Right kidney (tissue), 1 donor: ENCODE data around the gene FOXD4L1.
"Not testable (repeated sequence)": the region's sequence is repeated elsewhere in the genome, so short reads cannot be mapped to it uniquely, and the experiment has no call there.

ENCODE experiments used
- DNase-seq: peaks from one replicate; pipeline ENCODE4 v3.0.0-alpha.2; 2016

FOXD4L1 gene

GRCh38 chr2:113524986-113525385, 26.5 kb downstream of the FOXD4L1 start:
- DNase-seq = not testable (repeated sequence)

GRCh38 chr2:113527350-113528045, 29.0 kb downstream of the FOXD4L1 start:
- not testable (repeated sequence) for DNase-seq

- not testable (repeated sequence) for DNase-seq
Observed at GRCh38 chr2:113528126-113528525, 29.7 kb downstream of the FOXD4L1 start.

- DNase-seq = not testable (repeated sequence)
Observed at GRCh38 chr2:113528904-113529303, 30.4 kb downstream of the FOXD4L1 start.

- DNase-seq = not testable (repeated sequence)
Observed at GRCh38 chr2:113532991-113533390, 34.5 kb downstream of the FOXD4L1 start.

- DNase-seq = not testable (repeated sequence)
Observed at GRCh38 chr2:113536573-113536972, 38.1 kb downstream of the FOXD4L1 start.

- not testable (repeated sequence) for DNase-seq
Observed at GRCh38 chr2:113540834-113541203, 42.4 kb downstream of the FOXD4L1 start.

- DNase-seq = peak; percentile 84
Observed at GRCh38 chr2:113541204-113541975, 42.9 kb downstream of the FOXD4L1 start.

- DNase-seq = peak; percentile 75
Observed at GRCh38 chr2:113541976-113542485, 43.6 kb downstream of the FOXD4L1 start.

GRCh38 chr2:113542529-113542928, 44.1 kb downstream of the FOXD4L1 start:
- DNase-seq = peak; percentile 29
